SK-N-MC (cell line): ENCODE measurements around the gene CD59.

Source experiments
- EZH2 ChIP-seq: fragments of 200-600 bp; sonication (generic); IDR thresholded peaks from one replicate; pipeline ENCODE4 v1.6.1; 2017; ENCODE audit warnings: antibody characterized with exemption
- POLR2AphosphoS5 ChIP-seq: IDR thresholded peaks from 2 replicates; pipeline ENCODE4 v1.6.1; 2012; ENCODE audit warnings: mild to moderate bottlenecking, low read depth, low read length, borderline replicate concordance

DNA sequence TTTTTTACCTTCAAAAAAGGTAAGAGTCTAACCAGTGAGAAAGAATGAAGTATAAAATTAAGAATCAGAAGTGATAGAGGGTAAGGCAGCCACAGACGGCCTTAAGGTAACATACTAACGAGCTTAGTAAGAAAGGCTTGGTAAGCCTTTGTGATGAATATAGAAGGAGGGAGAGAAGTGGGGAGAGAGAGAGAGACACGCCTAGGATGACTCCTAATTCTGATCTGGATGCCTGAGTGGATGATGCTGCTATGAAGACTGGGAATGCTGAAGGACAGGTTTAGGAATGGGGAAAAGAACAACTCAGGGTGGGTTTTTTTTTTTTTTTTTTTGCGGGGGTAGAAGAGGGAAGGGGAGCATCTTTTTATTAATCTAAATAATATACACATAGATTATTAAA is 33.3 kb upstream of the CD59 start:
- TF ChIP-seq POLR2AphosphoS5, result no peak
- TF ChIP-seq EZH2, result no peak
